Thyroid gland (tissue), 4 donors: ENCODE data around the gene TFR2. TPM values are rescaled to one million over a fixed set of nuclear protein-coding genes. Genes with fewer than 3 reads are reported as not detected.

Source experiments
- DNase-seq, 2 donors: peaks; one replicate each; pipeline ENCODE4 v3.0.0-alpha.2; 2019
- H3K27ac ChIP-seq, 3 donors: fragments of 200-600 bp; sonication (generic); 1 replicate in 2 of 3; 2 replicates in 1 of 3; pipeline ENCODE4 v1.5.1; 2016 to 2019; ENCODE audit warnings: mild to moderate bottlenecking in 1 of 3, moderate library complexity in 1 of 3
- H3K27me3 ChIP-seq: fragments of 200-600 bp; sonication (generic); one replicate; pipeline ENCODE4 v1.5.1; 2019
- H3K36me3 ChIP-seq, 2 donors: fragments of 200-600 bp; sonication (generic); one replicate each; pipeline ENCODE4 v1.5.1; 2016 to 2019
- H3K4me1 ChIP-seq, 2 donors: fragments of 200-600 bp; sonication (generic); one replicate each; pipeline ENCODE4 v1.5.1; 2017 to 2019
- H3K4me3 ChIP-seq, 3 donors: fragments of 200-600 bp; sonication (generic); replicated peaks in 1 of 3; 1 replicate in 2 of 3; 2 replicates in 1 of 3; pipeline ENCODE4 v1.5.1; 2016; ENCODE audit warnings: mild to moderate bottlenecking in 1 of 3
- H3K9me3 ChIP-seq: fragments of 200-600 bp; sonication (generic); one replicate; pipeline ENCODE4 v1.5.1; 2017
- CTCF ChIP-seq, 6 experiments: fragments of 200-600 bp in 3 of 6; fragments of 450-650 bp in 3 of 6; sonication (generic) in 3 of 6; IDR thresholded peaks; one replicate each; pipeline ENCODE4 v1.5.1; 2016 to 2019; ENCODE audit warnings: antibody characterized with exemption in 6 of 6, mild to moderate bottlenecking in 2 of 6, inconsistent platforms in 1 of 6, moderate library complexity in 1 of 6
- POLR2A ChIP-seq, 2 donors: fragments of 450-650 bp; IDR thresholded peaks; one replicate each; pipeline ENCODE4 v1.6.1; 2017; ENCODE audit warnings: antibody characterized with exemption in 2 of 2, mild to moderate bottlenecking in 2 of 2, moderate library complexity in 1 of 2
- WGBS, 2 donors: methylation state at CpG; one replicate each; pipeline ENCODE4 v1.1.5; 2017; 5-methylcytosine and 5-hydroxymethylcytosine counted together
- intact Hi-C: fragments of 100-400 bp; cut with DNase I; formaldehyde crosslinking; loops from one replicate; pipeline ENCODE4 v1.15.1; 2023
- total RNA-seq, 4 donors: library from RNA; depleted of rRNA; stranded (reverse); fragments of >200 nt; gene quantifications; one replicate each; pipeline ENCODE4 v1.2.3, GENCODE V29; 2016

TFR2 gene
- total RNA-seq, 4 donors from 2014 or later = 0.22 to 0.27 TPM; not detected in 2

- 69 to 77% methylated on average over 11 of the region's 11 CpGs for WGBS, 2 donors
- Histone ChIP-seq H3K4me1 (peaks cover 36 to 37% of the 10 kb centered on the region in 2 donors), H3K9me3 (no peaks in the 10 kb centered on the region), H3K27ac (peak overlapping the region in 2 of 3 donors; percentile 10 to 37), H3K36me3 (peaks cover 36 to 41% of the 10 kb centered on the region in 2 donors), H3K27me3 (no peaks in the 10 kb centered on the region), H3K4me3 (no peak overlapping the region)
- TF ChIP-seq POLR2A (IDR thresholded peaks at IDR 0.05) (no peak), CTCF (IDR thresholded peaks at IDR 0.05) (no peak)
- DNase-seq = no peak
- intact Hi-C loops = no loop called here
Observed at GRCh38 chr7:100582650-100583049, 58.7 kb downstream of the TFR2 start.

- intact Hi-C loops = no loop called here
- Histone ChIP-seq H3K27me3 (no peaks in the 10 kb centered on the region), H3K4me1 (peaks cover 34 to 36% of the 10 kb centered on the region in 2 donors), H3K9me3 (no peaks in the 10 kb centered on the region), H3K27ac (peak overlapping the region in 2 of 3 donors; percentile 10 to 37), H3K4me3 (no peak overlapping the region), H3K36me3 (peaks cover 41 to 47% of the 10 kb centered on the region in 2 donors)
- TF ChIP-seq CTCF (IDR thresholded peaks at IDR 0.05) = no peak
- TF ChIP-seq POLR2A (IDR thresholded peaks at IDR 0.05) = no peak
- WGBS, 2 donors = 56 to 60% methylated on average over 1 to 19 of the region's 20 CpGs
- peak; percentile 92 for DNase-seq
Observed at GRCh38 chr7:100582041-100582579, 59.2 kb downstream of the TFR2 start.

- no peaks in the 10 kb centered on the region for H3K27me3 ChIP-seq
- no peak for TF ChIP-seq POLR2A (IDR thresholded peaks at IDR 0.05)
- no peak for TF ChIP-seq CTCF (IDR thresholded peaks at IDR 0.05)
- peaks cover 54 to 61% of the 10 kb centered on the region in 2 donors for H3K36me3 ChIP-seq
- 85% methylated on average over 11 of the region's 11 CpGs for WGBS, 2 donors
- H3K4me1 ChIP-seq = peaks cover 31 to 36% of the 10 kb centered on the region in 2 donors
- no peak for DNase-seq
- H3K27ac ChIP-seq = no peak overlapping the region
- H3K9me3 ChIP-seq = no peaks in the 10 kb centered on the region
- no peak overlapping the region for H3K4me3 ChIP-seq
- intact Hi-C loops = no loop called here
Observed at GRCh38 chr7:100580466-100581283, 60.7 kb downstream of the TFR2 start.

GRCh38 chr7:100578246-100579183, 62.8 kb downstream of the TFR2 start:
- Histone ChIP-seq H3K27me3 (no peaks in the 10 kb centered on the region), H3K36me3 (peaks cover 65 to 72% of the 10 kb centered on the region in 2 donors), H3K4me1 (peaks cover 16% of the 10 kb centered on the region in 2 donors), H3K27ac (no peak overlapping the region), H3K4me3 (no peak overlapping the region), H3K9me3 (no peaks in the 10 kb centered on the region)
- intact Hi-C loops = no loop called here
- no peak for DNase-seq
- TF ChIP-seq POLR2A (IDR thresholded peaks at IDR 0.05) (no peak), CTCF (IDR thresholded peaks at IDR 0.05) (no peak)
- 93 to 96% methylated on average over 21 to 23 of the region's 28 CpGs for WGBS, 2 donors
